Measurements from ENCODE around the gene KLRK1. TPM values are rescaled to one million over a fixed set of nuclear protein-coding genes. Genes with fewer than 3 reads are reported as not detected.
"Not testable (repeated sequence)": the region's sequence is repeated elsewhere in the genome, so short reads cannot be mapped to it uniquely, and the experiment has no call there.

KLRK1 gene
- total RNA-seq, 4 donors from 2014 or later: 1.1 to 6.4 (median 3.8) TPM

DNA sequence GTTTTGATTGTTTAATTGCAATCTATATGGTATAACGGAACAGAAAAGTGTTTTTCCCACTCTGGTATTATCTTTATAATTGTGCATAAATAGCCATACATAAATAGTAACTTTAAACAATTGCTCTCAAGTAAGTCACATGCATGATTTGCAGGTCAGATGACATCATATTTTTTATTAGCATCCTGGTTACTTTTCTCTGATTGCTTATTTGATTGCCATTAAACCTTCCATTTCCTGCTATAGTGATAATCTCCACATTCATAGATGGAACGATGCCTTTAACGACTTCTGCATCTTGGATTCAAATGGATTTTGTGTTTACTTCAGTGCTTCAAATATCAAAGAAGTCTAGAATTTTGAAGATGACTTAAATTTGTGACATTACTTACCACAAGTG is 3.5 kb upstream of the KLRK1 start:
- no peak for DNase-seq
- Histone ChIP-seq H3K36me3 (no peaks in the 10 kb centered on the region), H3K4me1 (no peaks in the 10 kb centered on the region), H3K9me3 (no peaks in the 10 kb centered on the region), H3K27me3 (no peaks in the 10 kb centered on the region), H3K4me3 (replicated peaks in 1 of 3) (no peak overlapping the region), H3K27ac (no peak overlapping the region)
- intact Hi-C loops (cut with DNase I): no loop called here
- 56 to 62% methylated on average over 3 of the region's 3 CpGs for WGBS, 2 donors
- TF ChIP-seq POLR2A (IDR thresholded peaks at IDR 0.05): no peak
- TF ChIP-seq, protein P1, sequence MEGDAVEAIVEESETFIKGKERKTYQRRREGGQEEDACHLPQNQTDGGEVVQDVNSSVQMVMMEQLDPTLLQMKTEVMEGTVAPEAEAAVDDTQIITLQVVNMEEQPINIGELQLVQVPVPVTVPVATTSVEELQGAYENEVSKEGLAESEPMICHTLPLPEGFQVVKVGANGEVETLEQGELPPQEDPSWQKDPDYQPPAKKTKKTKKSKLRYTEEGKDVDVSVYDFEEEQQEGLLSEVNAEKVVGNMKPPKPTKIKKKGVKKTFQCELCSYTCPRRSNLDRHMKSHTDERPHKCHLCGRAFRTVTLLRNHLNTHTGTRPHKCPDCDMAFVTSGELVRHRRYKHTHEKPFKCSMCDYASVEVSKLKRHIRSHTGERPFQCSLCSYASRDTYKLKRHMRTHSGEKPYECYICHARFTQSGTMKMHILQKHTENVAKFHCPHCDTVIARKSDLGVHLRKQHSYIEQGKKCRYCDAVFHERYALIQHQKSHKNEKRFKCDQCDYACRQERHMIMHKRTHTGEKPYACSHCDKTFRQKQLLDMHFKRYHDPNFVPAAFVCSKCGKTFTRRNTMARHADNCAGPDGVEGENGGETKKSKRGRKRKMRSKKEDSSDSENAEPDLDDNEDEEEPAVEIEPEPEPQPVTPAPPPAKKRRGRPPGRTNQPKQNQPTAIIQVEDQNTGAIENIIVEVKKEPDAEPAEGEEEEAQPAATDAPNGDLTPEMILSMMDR (IDR thresholded peaks at IDR 0.05): no peak

DNA sequence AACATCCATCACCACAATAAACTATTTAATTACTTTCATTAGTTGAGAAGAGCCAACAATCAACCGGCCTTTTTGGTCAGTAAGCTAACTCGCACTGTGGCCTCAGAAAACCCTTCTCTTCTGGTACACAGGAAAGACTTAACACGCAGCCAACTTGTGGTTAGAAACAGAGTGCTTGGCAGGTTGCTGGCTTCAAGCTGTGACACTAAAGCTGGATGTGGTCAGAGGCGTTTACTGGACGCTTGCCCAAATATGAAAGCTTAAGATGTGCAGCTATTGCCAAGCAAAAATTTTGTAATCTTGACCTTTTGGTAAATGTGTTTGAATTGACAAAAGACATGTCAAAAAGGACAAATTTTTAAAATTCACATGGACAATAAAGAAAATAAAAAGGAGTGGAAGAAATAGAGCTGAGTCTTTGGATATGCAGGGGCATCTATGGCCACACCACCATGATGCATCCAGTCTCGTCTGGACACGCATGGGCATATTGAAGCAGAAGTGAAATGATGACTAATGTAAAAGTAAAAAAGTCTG is 2.6 kb upstream of the KLRK1 start:
- no peak for TF ChIP-seq POLR2A (IDR thresholded peaks at IDR 0.05)
- TF ChIP-seq, protein P1 (IDR thresholded peaks at IDR 0.05): no peak
- intact Hi-C loops (cut with DNase I): no loop called here
- H3K27ac ChIP-seq: no peak overlapping the region
- no peaks in the 10 kb centered on the region for H3K36me3 ChIP-seq
- no peaks in the 10 kb centered on the region for H3K4me1 ChIP-seq
- H3K27me3 ChIP-seq: no peaks in the 10 kb centered on the region
- H3K9me3 ChIP-seq: no peaks in the 10 kb centered on the region
- 67 to 79% methylated on average over 7 of the region's 7 CpGs for WGBS, 2 donors
- no peak overlapping the region for H3K4me3 ChIP-seq (replicated peaks in 1 of 3)
- DNase-seq: peak; percentile 20 to 22

DNA sequence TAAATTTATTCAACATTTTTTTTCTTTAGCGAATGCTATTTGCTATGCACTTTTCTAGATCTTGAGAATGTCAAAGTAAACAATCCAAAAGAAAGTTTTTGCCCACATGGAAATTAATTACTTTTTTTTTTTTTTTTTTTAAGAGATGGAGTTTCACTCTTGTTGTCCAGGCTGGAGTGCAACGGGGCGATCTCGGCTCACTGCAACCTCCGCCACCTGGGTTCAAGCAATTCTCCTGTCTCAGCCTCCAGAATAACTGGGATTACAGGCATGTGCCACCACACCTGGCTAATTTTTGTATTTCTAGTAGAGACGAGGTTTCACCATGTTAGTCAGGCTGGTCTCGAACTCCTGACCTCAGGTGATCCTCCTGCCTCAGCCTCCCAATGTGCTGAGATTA is 1.1 kb upstream of the KLRK1 start:
- H3K9me3 ChIP-seq; H3K27me3 ChIP-seq; H3K4me1 ChIP-seq; DNase-seq; H3K36me3 ChIP-seq; H3K4me3 ChIP-seq (replicated peaks in 1 of 3); H3K27ac ChIP-seq; intact Hi-C loops (cut with DNase I): not testable (repeated sequence)
- WGBS, 2 donors: 89 to 97% methylated on average over 7 of the region's 7 CpGs

DNA sequence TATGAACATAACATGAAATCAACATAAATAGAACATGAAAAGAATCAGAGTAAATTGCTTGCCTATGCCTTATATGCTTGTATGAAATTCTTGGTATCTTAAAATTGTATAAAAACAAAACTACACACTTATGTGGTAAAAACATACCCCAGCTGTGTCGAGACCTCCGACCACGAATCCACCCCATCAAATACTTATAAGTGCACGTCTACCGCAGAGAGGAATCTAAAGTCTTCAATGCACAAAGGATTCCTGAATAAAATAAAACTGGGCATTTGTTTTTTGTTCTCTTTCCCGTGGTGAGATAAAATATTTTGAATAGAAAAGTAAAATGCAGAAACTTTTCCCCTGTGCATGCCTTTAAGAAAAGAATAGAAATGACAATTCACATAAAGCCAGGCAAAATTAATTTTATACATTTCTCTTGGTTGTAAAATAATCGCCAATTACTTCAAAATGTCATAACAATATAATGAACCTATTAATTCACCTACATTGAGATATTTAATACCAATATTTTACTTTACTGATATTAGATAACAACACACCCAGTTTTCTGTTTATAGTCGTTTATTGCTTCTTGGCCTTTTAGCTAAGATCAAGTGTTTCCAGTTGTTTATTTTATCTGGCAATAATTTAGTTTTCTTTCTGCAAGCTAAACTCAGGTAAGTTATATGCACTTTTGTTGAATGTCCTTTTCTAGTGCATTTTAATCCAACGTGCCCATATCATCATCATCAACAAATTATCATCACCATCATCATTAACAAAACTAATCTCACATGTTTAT is 1.0 kb downstream of the KLRK1 start:
- DNase-seq: no peak

DNA sequence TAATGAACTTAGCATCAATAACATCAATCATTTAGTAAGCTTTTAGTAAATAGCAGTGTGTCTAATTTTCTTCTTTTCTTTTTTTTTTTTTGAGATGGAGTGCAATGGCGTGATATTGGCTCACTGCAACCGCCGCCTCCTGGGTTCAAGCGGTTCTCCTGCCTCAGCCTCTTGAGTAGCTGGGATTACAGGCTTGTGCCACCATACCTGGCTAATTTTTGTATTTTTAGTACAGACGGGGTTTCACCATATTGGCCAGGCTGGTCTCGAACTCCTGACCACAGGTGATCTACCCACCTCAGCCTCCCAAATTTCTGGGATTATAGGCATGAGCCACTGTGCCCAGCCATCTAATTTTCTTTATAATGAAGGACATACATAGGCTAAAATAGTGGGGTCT is 2.3 kb downstream of the KLRK1 start:
- H3K4me1 ChIP-seq; H3K9me3 ChIP-seq; H3K36me3 ChIP-seq; H3K27me3 ChIP-seq; H3K4me3 ChIP-seq (replicated peaks in 1 of 3); DNase-seq; H3K27ac ChIP-seq; intact Hi-C loops (cut with DNase I): not testable (repeated sequence)
- 88 to 92% methylated on average over 6 of the region's 6 CpGs for WGBS, 2 donors

More for the DNA sequence above, 1.0 kb downstream of the KLRK1 start:
- Histone ChIP-seq H3K27me3 (no peaks in the 10 kb centered on the region), H3K4me3 (replicated peaks in 1 of 3) (no peak overlapping the region), H3K9me3 (no peaks in the 10 kb centered on the region), H3K36me3 (no peaks in the 10 kb centered on the region), H3K4me1 (no peaks in the 10 kb centered on the region), H3K27ac (no peak overlapping the region)
- intact Hi-C loops (cut with DNase I): no loop called here
- 78% methylated on average over 9 of the region's 9 CpGs for WGBS, 2 donors
- TF ChIP-seq, protein P1 (IDR thresholded peaks at IDR 0.05): no peak
- TF ChIP-seq POLR2A (IDR thresholded peaks at IDR 0.05): no peak

DNA sequence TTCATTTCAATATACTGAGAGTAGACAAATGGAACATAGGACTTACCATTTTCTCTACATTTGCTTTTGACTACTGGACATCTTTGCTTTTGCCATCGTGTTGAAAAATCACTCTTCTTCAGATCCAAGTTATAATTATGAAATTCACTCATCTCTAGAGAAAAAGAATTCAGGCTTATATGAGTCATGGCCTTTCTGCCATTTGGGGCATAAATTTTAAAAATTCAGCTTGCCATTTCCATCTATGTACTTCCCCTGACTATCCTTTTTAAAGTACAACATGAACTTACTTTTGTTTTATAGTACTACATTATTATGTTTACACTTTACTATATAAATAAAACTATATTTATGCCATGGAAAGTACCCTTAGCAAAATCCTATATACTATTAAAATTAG is 3.0 kb downstream of the KLRK1 start:
- H3K4me3 ChIP-seq (replicated peaks in 1 of 3): no peak overlapping the region
- no peaks in the 10 kb centered on the region for H3K27me3 ChIP-seq
- 51 to 74% methylated on average over 1 of the region's 1 CpG for WGBS, 2 donors
- no peak for DNase-seq
- no peaks in the 10 kb centered on the region for H3K9me3 ChIP-seq
- intact Hi-C loops (cut with DNase I): no loop called here
- H3K36me3 ChIP-seq: no peaks in the 10 kb centered on the region
- H3K4me1 ChIP-seq: no peaks in the 10 kb centered on the region
- no peak overlapping the region for H3K27ac ChIP-seq
- TF ChIP-seq, protein P1 (IDR thresholded peaks at IDR 0.05): no peak
